Activated CD8-positive, alpha-beta memory T cell treated with anti-CD3 and anti-CD28 coated beads, Interleukin-2, amount 50 U/mL, for 48 hours (primary cell): ENCODE measurements around the gene C6orf47.

Experiments
- DNase-seq: peaks from one replicate; pipeline ENCODE4 v3.0.0-alpha.2; 2020

The C6orf47 gene

GRCh38 chr6:31687860-31688693 is 27.5 kb upstream of the C6orf47 start:
- no peak for DNase-seq

GRCh38 chr6:31687321-31687720 is 26.7 kb upstream of the C6orf47 start:
- no peak for DNase-seq

GRCh38 chr6:31686483-31686882 is 25.9 kb upstream of the C6orf47 start:
- DNase-seq, result no peak

GRCh38 chr6:31683591-31683990 is 23.0 kb upstream of the C6orf47 start:
- DNase-seq, result no peak

- DNase-seq, result peak; percentile 76
Measured at GRCh38 chr6:31681135-31681671, 20.6 kb upstream of the C6orf47 start.

- peak; percentile 77 for DNase-seq
Measured at GRCh38 chr6:31680226-31681134, 19.9 kb upstream of the C6orf47 start, which contains the start of gene LY6G5C. Gene LY6G5C, minus strand, starts transcription at chr6:31681067. Its CDS starts 694 bp downstream, at chr6:31680373.

GRCh38 chr6:31677955-31678354 is 17.4 kb upstream of the C6orf47 start:
- DNase-seq, result no peak

GRCh38 chr6:31676904-31677303 is 16.3 kb upstream of the C6orf47 start:
- DNase-seq, result no peak

GRCh38 chr6:31676322-31676903 is 15.8 kb upstream of the C6orf47 start:
- no peak for DNase-seq

- no peak for DNase-seq
Measured at GRCh38 chr6:31669676-31670075, 9.1 kb upstream of the C6orf47 start, which contains the start of gene LY6G5B. Gene LY6G5B, plus strand, starts transcription at chr6:31669976. Its CDS starts 975 bp downstream, at chr6:31670951.

- DNase-seq, result peak; percentile 60
Measured at GRCh38 chr6:31666337-31666965, 5.9 kb upstream of the C6orf47 start.

- peak; percentile 97 for DNase-seq
Measured at GRCh38 chr6:31665501-31666336, 5.1 kb upstream of the C6orf47 start, which contains the start of gene CSNK2B. Gene CSNK2B, plus strand, starts transcription at chr6:31666080. Its CDS starts 752 bp downstream, at chr6:31666832.

GRCh38 chr6:31664790-31665500 is 4.4 kb upstream of the C6orf47 start, which contains the start of gene GPANK1:
Gene GPANK1, minus strand, starts transcription at chr6:31664997. Its CDS starts 519 bp downstream, at chr6:31664478.
- peak; percentile 92 for DNase-seq

- peak; percentile 63 for DNase-seq
Measured at GRCh38 chr6:31663961-31664789, 3.6 kb upstream of the C6orf47 start.

- no peak for DNase-seq
Measured at GRCh38 chr6:31663126-31663960, 2.8 kb upstream of the C6orf47 start.

- DNase-seq, result no peak
Measured at GRCh38 chr6:31662124-31662723, 1.6 kb upstream of the C6orf47 start.

GRCh38 chr6:31661262-31662123 is 915 bp upstream of the C6orf47 start:
- no peak for DNase-seq
